WTC11 (cell line): ENCODE measurements around the gene TRA2A. TPM values are rescaled to one million over a fixed set of nuclear protein-coding genes. Genes with fewer than 3 reads are reported as not detected.

Experiments
- ATAC-seq: fragments of 200-7000 bp; cut with Tn5 transposase; 2 replicates; pipeline ENCODE4 v1.10.0; 2021; ENCODE audit warnings: mild to moderate bottlenecking, moderate library complexity
- CTCF ChIA-PET: fragments of 300-600 bp; sonication (Branson Sonifier 250); formaldehyde crosslinking; loops from one replicate; lab custom pipeline; 2021; ENCODE audit warnings: antibody characterized with exemption; lab: Charles Lee
- POLR2A ChIA-PET: fragments of 350-600 bp; sonication (Branson Sonifier 250); formaldehyde crosslinking; loops from one replicate; lab custom pipeline; 2021; ENCODE audit warnings: antibody characterized with exemption; lab: Charles Lee
- DNase-seq: peaks from one replicate; pipeline ENCODE4 v3.0.0; 2021; ENCODE audit warnings: low spot score
- H3K27ac Mint-ChIP-seq: 2 replicates; pipeline ENCODE4 v1.8.0; 2021; ENCODE audit warnings: mixed read lengths
- H3K27me3 Mint-ChIP-seq: 2 replicates; pipeline ENCODE4 v1.8.0; 2021; ENCODE audit warnings: low read depth, mild to moderate bottlenecking, moderate library complexity, mixed read lengths
- H3K36me3 Mint-ChIP-seq: 2 replicates; pipeline ENCODE4 v1.8.0; 2021; ENCODE audit warnings: mixed read lengths
- H3K4me1 Mint-ChIP-seq: 2 replicates; pipeline ENCODE4 v1.8.0; 2022; ENCODE audit warnings: mixed read lengths
- H3K4me3 Mint-ChIP-seq: 2 replicates; pipeline ENCODE4 v1.8.0; 2021; ENCODE audit warnings: mild to moderate bottlenecking, moderate library complexity, mixed read lengths
- H3K9me3 Mint-ChIP-seq: 2 replicates; pipeline ENCODE4 v1.8.0; 2021; ENCODE audit warnings: mixed read lengths
- CBFB ChIP-seq: sonication (generic); formaldehyde crosslinking; IDR thresholded peaks from 2 replicates; pipeline ENCODE4 v1.8.1; 2022; ENCODE audit warnings: mild to moderate bottlenecking, low read depth, missing genetic modification reagents
- FOXJ3 ChIP-seq: sonication (generic); formaldehyde crosslinking; IDR thresholded peaks from 2 replicates; pipeline ENCODE4 v1.9.0; 2021; ENCODE audit warnings: missing genetic modification reagents, mild to moderate bottlenecking, borderline replicate concordance
- GRHL2 ChIP-seq: fragments of 250-450 bp; sonication (Bioruptor Pico); IDR thresholded peaks from 2 replicates; pipeline ENCODE4 v1.8.0; 2022; ENCODE audit warnings: mild to moderate bottlenecking, moderate library complexity; ENCODE audit not compliant: insufficient replicate concordance, severe bottlenecking
- IRF2 ChIP-seq: sonication (generic); formaldehyde crosslinking; IDR thresholded peaks from 2 replicates; pipeline ENCODE4 v1.8.0; 2022; ENCODE audit warnings: low read depth, missing genetic modification reagents, borderline replicate concordance
- MYBL2 ChIP-seq: sonication (generic); formaldehyde crosslinking; IDR thresholded peaks from 2 replicates; pipeline ENCODE4 v1.8.1; 2023; ENCODE audit warnings: mild to moderate bottlenecking, moderate library complexity, missing genetic modification reagents
- NFATC4 ChIP-seq: fragments of 250-450 bp; sonication (Bioruptor Pico); IDR thresholded peaks from 2 replicates; pipeline ENCODE4 v1.9.0; 2021; ENCODE audit warnings: mild to moderate bottlenecking
- SOX15 ChIP-seq: fragments of 250-450 bp; sonication (Bioruptor Pico); IDR thresholded peaks from 2 replicates; pipeline ENCODE4 v1.9.0; 2021; ENCODE audit warnings: mild to moderate bottlenecking
- TEAD1 ChIP-seq: sonication (generic); formaldehyde crosslinking; IDR thresholded peaks from 2 replicates; pipeline ENCODE4 v1.8.0; 2022; ENCODE audit warnings: mild to moderate bottlenecking, missing genetic modification reagents
- TEAD4 ChIP-seq: sonication (generic); formaldehyde crosslinking; IDR thresholded peaks from 2 replicates; pipeline ENCODE4 v1.8.0; 2022; ENCODE audit warnings: mild to moderate bottlenecking, missing genetic modification reagents
- ZNF317 ChIP-seq: sonication (generic); formaldehyde crosslinking; IDR thresholded peaks from 2 replicates; pipeline ENCODE4 v1.8.1; 2023; ENCODE audit warnings: low read depth, mild to moderate bottlenecking, moderate library complexity, missing genetic modification reagents, borderline replicate concordance
- total RNA-seq: library from RNA; stranded (reverse); gene quantifications from 3 replicates; pipeline ENCODE4 v1.2.3, GENCODE V29; 2021
- TF ChIP-seq, protein P1 (sequence below): fragments of 250-450 bp; sonication (Bioruptor Pico); IDR thresholded peaks from 2 replicates; pipeline ENCODE4 v1.9.0; 2021; ENCODE audit warnings: mild to moderate bottlenecking, borderline replicate concordance
- TF ChIP-seq, protein P2 (sequence below): sonication (generic); formaldehyde crosslinking; IDR thresholded peaks from 2 replicates; pipeline ENCODE4 v1.8.1; 2023; ENCODE audit warnings: mild to moderate bottlenecking, moderate library complexity, missing genetic modification reagents
- TF ChIP-seq, protein P3 (sequence below): sonication (generic); formaldehyde crosslinking; IDR thresholded peaks from 2 replicates; pipeline ENCODE4 v1.8.1; 2023; ENCODE audit warnings: mild to moderate bottlenecking, missing genetic modification reagents, moderate library complexity
- TF ChIP-seq, protein P4 (sequence below): sonication (generic); formaldehyde crosslinking; IDR thresholded peaks from 2 replicates; pipeline ENCODE4 v1.8.0; 2022; ENCODE audit warnings: missing genetic modification reagents
- TF ChIP-seq, protein P5 (sequence below): sonication (generic); formaldehyde crosslinking; IDR thresholded peaks from 2 replicates; pipeline ENCODE4 v1.8.0; 2023; ENCODE audit warnings: missing genetic modification reagents
- TF ChIP-seq, protein P6 (sequence below): fragments of 200-600 bp; IDR thresholded peaks from 2 replicates; pipeline ENCODE4 v1.8.0; 2022; ENCODE audit warnings: antibody characterized with exemption
- TF ChIP-seq, protein P7 (sequence below): sonication (generic); formaldehyde crosslinking; IDR thresholded peaks from 2 replicates; pipeline ENCODE4 v1.8.1; 2022; ENCODE audit warnings: mild to moderate bottlenecking, moderate library complexity, missing genetic modification reagents
- TF ChIP-seq, protein P8 (sequence below): fragments of 250-450 bp; sonication (Bioruptor Pico); conservative IDR thresholded peaks from 2 replicates; pipeline ENCODE4 v1.9.0; 2021; ENCODE audit warnings: mild to moderate bottlenecking

Gene TRA2A
- total RNA-seq, 1 experiment from 2014 or later, result 110 TPM

DNA sequence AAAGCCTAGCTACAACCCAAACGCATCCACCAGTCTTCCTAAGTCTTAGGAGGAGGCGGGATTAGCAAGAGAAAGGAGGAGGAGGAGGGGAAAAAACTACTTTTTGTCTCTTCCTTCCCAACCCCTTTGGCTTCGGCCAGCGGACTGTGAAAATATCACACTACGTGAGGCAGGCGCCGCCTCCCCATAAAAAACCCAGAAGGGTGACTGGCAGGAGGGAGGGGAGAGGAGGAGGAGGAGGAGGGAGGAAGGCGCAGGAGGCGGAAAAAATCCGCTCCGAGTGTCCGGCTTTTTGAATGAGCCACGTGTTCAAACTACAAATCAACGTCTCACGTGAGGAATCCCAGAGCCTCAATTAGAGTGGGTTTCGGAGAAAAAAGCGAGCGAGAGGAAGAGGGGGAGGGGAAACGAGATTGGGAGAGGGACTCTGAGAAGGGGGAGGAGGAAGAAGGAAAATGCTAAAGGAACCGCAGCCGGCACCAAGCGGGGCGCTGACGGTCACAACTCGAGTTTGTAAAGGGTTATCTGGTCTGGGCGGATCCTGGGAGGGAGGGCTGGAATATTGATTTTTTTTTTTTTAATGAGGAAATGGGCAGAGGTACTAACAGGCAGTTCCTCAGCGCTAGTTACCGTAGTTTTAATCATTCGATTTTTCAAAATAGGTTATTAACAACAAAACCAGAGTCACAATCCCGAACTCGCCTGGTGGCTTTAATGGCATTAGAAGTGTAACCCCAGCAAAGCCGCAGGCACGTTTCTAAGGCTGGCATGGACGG lies 61.3 kb downstream of the TRA2A start, which contains the start of gene IGF2BP3 (continued):
- TF ChIP-seq, protein P1, sequence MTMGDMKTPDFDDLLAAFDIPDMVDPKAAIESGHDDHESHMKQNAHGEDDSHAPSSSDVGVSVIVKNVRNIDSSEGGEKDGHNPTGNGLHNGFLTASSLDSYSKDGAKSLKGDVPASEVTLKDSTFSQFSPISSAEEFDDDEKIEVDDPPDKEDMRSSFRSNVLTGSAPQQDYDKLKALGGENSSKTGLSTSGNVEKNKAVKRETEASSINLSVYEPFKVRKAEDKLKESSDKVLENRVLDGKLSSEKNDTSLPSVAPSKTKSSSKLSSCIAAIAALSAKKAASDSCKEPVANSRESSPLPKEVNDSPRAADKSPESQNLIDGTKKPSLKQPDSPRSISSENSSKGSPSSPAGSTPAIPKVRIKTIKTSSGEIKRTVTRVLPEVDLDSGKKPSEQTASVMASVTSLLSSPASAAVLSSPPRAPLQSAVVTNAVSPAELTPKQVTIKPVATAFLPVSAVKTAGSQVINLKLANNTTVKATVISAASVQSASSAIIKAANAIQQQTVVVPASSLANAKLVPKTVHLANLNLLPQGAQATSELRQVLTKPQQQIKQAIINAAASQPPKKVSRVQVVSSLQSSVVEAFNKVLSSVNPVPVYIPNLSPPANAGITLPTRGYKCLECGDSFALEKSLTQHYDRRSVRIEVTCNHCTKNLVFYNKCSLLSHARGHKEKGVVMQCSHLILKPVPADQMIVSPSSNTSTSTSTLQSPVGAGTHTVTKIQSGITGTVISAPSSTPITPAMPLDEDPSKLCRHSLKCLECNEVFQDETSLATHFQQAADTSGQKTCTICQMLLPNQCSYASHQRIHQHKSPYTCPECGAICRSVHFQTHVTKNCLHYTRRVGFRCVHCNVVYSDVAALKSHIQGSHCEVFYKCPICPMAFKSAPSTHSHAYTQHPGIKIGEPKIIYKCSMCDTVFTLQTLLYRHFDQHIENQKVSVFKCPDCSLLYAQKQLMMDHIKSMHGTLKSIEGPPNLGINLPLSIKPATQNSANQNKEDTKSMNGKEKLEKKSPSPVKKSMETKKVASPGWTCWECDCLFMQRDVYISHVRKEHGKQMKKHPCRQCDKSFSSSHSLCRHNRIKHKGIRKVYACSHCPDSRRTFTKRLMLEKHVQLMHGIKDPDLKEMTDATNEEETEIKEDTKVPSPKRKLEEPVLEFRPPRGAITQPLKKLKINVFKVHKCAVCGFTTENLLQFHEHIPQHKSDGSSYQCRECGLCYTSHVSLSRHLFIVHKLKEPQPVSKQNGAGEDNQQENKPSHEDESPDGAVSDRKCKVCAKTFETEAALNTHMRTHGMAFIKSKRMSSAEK (CRISPR knock-in tag), result no peak
- TF ChIP-seq MYBL2 (peak; percentile 76; the same call in 1 of the 2 replicates), NFATC4 (CRISPR knock-in tag) (no peak), SOX15 (CRISPR knock-in tag) (no peak)
- TF ChIP-seq, protein P2, sequence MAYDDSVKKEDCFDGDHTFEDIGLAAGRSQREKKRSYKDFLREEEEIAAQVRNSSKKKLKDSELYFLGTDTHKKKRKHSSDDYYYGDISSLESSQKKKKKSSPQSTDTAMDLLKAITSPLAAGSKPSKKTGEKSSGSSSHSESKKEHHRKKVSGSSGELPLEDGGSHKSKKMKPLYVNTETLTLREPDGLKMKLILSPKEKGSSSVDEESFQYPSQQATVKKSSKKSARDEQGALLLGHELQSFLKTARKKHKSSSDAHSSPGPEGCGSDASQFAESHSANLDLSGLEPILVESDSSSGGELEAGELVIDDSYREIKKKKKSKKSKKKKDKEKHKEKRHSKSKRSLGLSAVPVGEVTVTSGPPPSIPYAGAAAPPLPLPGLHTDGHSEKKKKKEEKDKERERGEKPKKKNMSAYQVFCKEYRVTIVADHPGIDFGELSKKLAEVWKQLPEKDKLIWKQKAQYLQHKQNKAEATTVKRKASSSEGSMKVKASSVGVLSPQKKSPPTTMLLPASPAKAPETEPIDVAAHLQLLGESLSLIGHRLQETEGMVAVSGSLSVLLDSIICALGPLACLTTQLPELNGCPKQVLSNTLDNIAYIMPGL, result no peak
- TF ChIP-seq, protein P3, sequence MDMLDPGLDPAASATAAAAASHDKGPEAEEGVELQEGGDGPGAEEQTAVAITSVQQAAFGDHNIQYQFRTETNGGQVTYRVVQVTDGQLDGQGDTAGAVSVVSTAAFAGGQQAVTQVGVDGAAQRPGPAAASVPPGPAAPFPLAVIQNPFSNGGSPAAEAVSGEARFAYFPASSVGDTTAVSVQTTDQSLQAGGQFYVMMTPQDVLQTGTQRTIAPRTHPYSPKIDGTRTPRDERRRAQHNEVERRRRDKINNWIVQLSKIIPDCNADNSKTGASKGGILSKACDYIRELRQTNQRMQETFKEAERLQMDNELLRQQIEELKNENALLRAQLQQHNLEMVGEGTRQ (CRISPR knock-in tag), result peak; percentile 82
- TF ChIP-seq, all 79 proteins: peak for 15

DNA sequence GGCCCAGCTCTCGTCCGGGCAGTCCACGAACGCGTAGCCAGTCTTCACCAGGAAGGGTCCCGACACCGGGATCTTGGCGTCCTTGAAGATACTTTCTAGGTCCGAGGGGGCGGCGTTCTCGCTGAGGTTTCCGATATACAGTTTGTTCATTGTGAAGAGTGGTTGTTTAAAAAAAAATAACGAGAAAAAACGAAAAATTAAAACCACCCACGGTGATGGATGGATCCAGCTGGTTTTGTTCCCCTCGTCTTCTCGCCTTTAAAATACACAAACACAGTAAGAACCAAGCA lies 61.9 kb downstream of the TRA2A start:
- Mint-ChIP-seq H3K36me3 (peaks cover 11% of the 10 kb centered on the region), H3K27me3 (no peaks in the 10 kb centered on the region), H3K9me3 (no peaks in the 10 kb centered on the region), H3K4me3 (peak overlapping the region; percentile 97), H3K4me1 (peaks cover 29% of the 10 kb centered on the region), H3K27ac (peak overlapping the region; percentile 100)
- ATAC-seq, result no peak
- ChIA-PET POLR2A (interaction anchor here (0.8 to 1.3 kb wide), 7 partner anchors 14 to 112 kb away, joined by 3 to 4 read pairs (median 3); no protein-coding TSS in a partner anchor), CTCF (no interaction called here)
- DNase-seq, result no peak
- TF ChIP-seq, protein P4, sequence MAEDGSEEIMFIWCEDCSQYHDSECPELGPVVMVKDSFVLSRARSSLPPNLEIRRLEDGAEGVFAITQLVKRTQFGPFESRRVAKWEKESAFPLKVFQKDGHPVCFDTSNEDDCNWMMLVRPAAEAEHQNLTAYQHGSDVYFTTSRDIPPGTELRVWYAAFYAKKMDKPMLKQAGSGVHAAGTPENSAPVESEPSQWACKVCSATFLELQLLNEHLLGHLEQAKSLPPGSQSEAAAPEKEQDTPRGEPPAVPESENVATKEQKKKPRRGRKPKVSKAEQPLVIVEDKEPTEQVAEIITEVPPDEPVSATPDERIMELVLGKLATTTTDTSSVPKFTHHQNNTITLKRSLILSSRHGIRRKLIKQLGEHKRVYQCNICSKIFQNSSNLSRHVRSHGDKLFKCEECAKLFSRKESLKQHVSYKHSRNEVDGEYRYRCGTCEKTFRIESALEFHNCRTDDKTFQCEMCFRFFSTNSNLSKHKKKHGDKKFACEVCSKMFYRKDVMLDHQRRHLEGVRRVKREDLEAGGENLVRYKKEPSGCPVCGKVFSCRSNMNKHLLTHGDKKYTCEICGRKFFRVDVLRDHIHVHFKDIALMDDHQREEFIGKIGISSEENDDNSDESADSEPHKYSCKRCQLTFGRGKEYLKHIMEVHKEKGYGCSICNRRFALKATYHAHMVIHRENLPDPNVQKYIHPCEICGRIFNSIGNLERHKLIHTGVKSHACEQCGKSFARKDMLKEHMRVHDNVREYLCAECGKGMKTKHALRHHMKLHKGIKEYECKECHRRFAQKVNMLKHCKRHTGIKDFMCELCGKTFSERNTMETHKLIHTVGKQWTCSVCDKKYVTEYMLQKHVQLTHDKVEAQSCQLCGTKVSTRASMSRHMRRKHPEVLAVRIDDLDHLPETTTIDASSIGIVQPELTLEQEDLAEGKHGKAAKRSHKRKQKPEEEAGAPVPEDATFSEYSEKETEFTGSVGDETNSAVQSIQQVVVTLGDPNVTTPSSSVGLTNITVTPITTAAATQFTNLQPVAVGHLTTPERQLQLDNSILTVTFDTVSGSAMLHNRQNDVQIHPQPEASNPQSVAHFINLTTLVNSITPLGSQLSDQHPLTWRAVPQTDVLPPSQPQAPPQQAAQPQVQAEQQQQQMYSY (CRISPR knock-in tag), result no peak
- TF ChIP-seq IRF2 (CRISPR knock-in tag) (no peak), CBFB (CRISPR knock-in tag) (no peak), GRHL2 (no peak), FOXJ3 (CRISPR knock-in tag) (no peak), ZNF317 (no peak), TEAD1 (no peak), TEAD4 (CRISPR knock-in tag) (no peak)
- TF ChIP-seq, protein P5, sequence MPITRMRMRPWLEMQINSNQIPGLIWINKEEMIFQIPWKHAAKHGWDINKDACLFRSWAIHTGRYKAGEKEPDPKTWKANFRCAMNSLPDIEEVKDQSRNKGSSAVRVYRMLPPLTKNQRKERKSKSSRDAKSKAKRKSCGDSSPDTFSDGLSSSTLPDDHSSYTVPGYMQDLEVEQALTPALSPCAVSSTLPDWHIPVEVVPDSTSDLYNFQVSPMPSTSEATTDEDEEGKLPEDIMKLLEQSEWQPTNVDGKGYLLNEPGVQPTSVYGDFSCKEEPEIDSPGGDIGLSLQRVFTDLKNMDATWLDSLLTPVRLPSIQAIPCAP (CRISPR knock-in tag), result no peak
- TF ChIP-seq, protein P6, sequence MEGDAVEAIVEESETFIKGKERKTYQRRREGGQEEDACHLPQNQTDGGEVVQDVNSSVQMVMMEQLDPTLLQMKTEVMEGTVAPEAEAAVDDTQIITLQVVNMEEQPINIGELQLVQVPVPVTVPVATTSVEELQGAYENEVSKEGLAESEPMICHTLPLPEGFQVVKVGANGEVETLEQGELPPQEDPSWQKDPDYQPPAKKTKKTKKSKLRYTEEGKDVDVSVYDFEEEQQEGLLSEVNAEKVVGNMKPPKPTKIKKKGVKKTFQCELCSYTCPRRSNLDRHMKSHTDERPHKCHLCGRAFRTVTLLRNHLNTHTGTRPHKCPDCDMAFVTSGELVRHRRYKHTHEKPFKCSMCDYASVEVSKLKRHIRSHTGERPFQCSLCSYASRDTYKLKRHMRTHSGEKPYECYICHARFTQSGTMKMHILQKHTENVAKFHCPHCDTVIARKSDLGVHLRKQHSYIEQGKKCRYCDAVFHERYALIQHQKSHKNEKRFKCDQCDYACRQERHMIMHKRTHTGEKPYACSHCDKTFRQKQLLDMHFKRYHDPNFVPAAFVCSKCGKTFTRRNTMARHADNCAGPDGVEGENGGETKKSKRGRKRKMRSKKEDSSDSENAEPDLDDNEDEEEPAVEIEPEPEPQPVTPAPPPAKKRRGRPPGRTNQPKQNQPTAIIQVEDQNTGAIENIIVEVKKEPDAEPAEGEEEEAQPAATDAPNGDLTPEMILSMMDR, result no peak
- TF ChIP-seq, protein P7, sequence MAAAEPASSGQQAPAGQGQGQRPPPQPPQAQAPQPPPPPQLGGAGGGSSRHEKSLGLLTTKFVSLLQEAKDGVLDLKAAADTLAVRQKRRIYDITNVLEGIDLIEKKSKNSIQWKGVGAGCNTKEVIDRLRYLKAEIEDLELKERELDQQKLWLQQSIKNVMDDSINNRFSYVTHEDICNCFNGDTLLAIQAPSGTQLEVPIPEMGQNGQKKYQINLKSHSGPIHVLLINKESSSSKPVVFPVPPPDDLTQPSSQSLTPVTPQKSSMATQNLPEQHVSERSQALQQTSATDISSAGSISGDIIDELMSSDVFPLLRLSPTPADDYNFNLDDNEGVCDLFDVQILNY (CRISPR knock-in tag), result no peak
- TF ChIP-seq, protein P8, sequence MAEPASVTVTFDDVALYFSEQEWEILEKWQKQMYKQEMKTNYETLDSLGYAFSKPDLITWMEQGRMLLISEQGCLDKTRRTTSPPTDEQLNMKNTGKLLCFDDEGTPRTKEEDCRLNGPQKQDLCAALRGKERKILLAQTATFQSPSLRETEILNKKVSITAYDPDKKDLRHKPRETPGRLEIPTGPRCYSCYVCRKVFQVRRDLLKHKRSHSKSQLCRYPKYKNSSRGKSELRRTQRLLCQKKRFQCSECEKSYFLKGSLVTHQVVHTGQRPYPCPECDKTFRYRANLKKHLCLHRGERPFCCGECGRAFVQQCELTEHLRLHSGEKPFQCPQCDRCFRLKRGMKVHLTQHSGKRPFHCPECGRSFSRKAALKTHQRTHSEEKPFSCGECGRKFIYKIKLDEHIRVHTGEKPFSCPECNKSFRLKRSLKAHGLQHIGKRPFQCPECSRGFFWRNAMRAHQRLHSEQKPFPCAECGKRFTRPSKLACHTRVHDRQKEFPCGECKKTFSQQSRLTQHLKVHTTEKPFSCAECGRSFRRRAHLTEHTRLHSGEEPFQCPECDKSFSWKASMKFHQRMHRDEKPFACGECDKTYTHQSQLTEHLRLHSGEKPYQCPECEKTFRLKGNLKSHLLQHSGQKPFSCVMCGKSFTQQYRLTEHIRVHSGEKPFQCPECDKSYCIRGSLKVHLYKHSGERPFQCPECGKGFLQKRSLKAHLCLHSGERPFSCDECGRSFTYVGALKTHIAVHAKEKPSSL (CRISPR knock-in tag), result no peak
